SH-SY5Y (cell line): Measurements from ENCODE around the gene PPP1R12B.

ENCODE experiments used
- GATA2 ChIP-seq: IDR thresholded peaks from 2 replicates; pipeline ENCODE4 v1.6.1; 2011; ENCODE audit warnings: mild to moderate bottlenecking, low read depth, low read length
- GATA3 ChIP-seq: IDR thresholded peaks from 2 replicates; pipeline ENCODE4 v1.6.1; 2011; ENCODE audit warnings: low read depth, mild to moderate bottlenecking, low read length, moderate library complexity

GRCh38 chr1:202374099-202374498 lies 25.6 kb downstream of the PPP1R12B start:
- no peak for TF ChIP-seq GATA2
- no peak for TF ChIP-seq GATA3
